ENCODE data around the gene CSPG4.

Gene CSPG4

DNA sequence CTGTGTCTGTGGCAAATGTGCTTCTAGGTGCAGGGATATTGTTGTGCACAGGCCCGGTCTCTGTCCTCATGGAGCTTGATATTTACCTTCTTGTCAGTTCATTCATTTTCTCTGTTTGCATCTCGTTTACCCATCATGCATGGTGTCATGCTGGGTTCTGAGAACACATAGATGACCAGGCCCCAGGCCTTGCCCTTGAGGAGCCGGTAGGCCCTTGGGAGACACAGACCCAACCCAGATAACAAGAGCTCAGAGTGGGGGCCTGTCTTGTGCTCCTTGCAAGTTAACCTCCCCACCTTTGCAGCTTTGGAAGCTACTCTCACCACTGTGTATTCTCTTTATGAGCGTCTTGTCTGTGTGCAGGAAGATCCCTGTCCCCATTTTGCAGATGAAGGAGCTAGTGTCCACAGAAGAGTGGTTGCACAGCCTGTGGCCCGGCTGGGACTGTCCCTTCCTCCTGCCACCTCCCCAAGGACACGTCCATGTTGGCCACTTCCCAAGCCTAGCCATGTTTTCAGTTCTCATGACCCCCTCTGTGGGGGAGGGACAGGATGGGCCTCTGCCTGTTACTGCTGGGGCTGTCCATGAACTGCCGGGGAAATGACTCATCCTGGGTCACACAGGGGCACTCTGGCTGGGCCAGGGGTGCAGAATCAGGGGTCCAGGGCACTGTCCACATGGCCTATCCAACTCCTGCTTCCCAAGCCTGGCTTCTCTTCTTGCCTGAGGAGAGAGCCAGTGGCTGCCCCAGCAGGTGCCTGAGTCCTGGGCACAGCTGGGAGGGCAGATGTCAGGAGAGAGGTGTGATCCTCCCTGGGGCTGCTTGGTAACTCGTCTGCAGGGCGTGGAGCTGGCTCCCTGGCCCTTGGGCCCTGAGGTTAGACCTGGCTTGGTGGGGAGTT is 61.5 kb downstream of the CSPG4 start:
- peaks cover 10% of the 10 kb centered on the region for H3K36me3 ChIP-seq
- TF ChIP-seq, protein P1, sequence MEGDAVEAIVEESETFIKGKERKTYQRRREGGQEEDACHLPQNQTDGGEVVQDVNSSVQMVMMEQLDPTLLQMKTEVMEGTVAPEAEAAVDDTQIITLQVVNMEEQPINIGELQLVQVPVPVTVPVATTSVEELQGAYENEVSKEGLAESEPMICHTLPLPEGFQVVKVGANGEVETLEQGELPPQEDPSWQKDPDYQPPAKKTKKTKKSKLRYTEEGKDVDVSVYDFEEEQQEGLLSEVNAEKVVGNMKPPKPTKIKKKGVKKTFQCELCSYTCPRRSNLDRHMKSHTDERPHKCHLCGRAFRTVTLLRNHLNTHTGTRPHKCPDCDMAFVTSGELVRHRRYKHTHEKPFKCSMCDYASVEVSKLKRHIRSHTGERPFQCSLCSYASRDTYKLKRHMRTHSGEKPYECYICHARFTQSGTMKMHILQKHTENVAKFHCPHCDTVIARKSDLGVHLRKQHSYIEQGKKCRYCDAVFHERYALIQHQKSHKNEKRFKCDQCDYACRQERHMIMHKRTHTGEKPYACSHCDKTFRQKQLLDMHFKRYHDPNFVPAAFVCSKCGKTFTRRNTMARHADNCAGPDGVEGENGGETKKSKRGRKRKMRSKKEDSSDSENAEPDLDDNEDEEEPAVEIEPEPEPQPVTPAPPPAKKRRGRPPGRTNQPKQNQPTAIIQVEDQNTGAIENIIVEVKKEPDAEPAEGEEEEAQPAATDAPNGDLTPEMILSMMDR (IDR thresholded peaks at IDR 0.05; ENCODE audit: low read depth, low read length), result no peak
- H3K27me3 ChIP-seq (ENCODE audit: insufficient read depth, low read depth, severe bottlenecking), result no peaks in the 10 kb centered on the region
- H3K27ac ChIP-seq, result no peak overlapping the region
- no peak for DNase-seq
- H3K9me3 ChIP-seq (ENCODE audit: severe bottlenecking), result no peaks in the 10 kb centered on the region
- H3K4me3 ChIP-seq (ENCODE audit: low read depth, low read length), result no peak overlapping the region

DNA sequence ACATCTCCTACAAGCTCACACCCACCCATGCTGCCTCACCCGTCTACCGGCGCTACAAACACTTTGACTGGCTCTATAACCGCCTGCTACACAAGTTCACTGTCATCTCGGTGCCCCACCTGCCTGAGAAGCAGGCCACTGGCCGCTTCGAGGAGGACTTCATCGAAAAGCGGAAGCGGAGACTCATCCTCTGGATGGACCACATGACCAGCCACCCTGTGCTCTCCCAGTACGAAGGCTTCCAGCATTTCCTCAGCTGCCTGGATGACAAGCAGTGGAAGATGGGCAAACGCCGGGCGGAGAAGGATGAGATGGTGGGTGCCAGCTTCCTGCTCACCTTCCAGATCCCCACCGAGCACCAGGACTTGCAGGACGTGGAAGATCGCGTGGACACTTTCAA is 62.8 kb downstream of the CSPG4 start:
- no peak overlapping the region for H3K4me3 ChIP-seq (ENCODE audit: low read depth, low read length)
- H3K27me3 ChIP-seq (ENCODE audit: insufficient read depth, low read depth, severe bottlenecking), result no peaks in the 10 kb centered on the region
- TF ChIP-seq, protein P1 (IDR thresholded peaks at IDR 0.05; ENCODE audit: low read depth, low read length), result no peak
- H3K9me3 ChIP-seq (ENCODE audit: severe bottlenecking), result no peaks in the 10 kb centered on the region
- DNase-seq, result no peak
- no peak overlapping the region for H3K27ac ChIP-seq
- H3K36me3 ChIP-seq, result peaks cover 10% of the 10 kb centered on the region

DNA sequence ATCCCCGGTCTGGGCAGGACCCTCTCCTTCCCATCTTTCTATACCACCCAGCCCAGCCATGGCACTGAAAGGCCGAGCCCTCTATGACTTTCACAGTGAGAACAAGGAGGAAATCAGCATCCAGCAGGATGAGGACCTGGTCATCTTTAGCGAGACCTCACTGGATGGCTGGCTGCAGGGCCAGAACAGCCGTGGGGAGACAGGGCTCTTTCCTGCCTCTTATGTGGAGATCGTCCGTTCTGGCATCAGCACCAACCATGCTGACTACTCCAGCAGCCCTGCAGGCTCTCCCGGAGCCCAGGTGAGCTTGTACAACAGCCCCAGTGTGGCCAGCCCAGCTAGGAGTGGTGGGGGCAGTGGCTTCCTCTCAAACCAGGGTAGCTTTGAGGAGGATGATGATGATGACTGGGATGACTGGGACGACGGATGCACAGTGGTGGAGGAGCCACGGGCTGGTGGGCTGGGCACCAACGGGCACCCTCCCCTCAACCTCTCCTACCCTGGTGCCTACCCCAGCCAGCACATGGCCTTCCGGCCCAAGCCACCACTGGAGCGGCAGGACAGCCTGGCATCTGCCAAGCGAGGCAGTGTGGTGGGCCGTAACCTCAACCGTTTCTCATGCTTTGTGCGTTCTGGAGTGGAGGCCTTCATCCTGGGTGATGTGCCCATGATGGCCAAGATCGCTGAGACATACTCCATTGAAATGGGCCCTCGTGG is 63.4 kb downstream of the CSPG4 start:
- Histone ChIP-seq H3K27ac (no peak overlapping the region), H3K36me3 (peaks cover 10% of the 10 kb centered on the region), H3K9me3 (ENCODE audit: severe bottlenecking) (no peaks in the 10 kb centered on the region), H3K27me3 (ENCODE audit: insufficient read depth, low read depth, severe bottlenecking) (no peaks in the 10 kb centered on the region), H3K4me3 (ENCODE audit: low read depth, low read length) (no peak overlapping the region)
- no peak for DNase-seq
- TF ChIP-seq, protein P1 (IDR thresholded peaks at IDR 0.05; ENCODE audit: low read depth, low read length), result no peak

DNA sequence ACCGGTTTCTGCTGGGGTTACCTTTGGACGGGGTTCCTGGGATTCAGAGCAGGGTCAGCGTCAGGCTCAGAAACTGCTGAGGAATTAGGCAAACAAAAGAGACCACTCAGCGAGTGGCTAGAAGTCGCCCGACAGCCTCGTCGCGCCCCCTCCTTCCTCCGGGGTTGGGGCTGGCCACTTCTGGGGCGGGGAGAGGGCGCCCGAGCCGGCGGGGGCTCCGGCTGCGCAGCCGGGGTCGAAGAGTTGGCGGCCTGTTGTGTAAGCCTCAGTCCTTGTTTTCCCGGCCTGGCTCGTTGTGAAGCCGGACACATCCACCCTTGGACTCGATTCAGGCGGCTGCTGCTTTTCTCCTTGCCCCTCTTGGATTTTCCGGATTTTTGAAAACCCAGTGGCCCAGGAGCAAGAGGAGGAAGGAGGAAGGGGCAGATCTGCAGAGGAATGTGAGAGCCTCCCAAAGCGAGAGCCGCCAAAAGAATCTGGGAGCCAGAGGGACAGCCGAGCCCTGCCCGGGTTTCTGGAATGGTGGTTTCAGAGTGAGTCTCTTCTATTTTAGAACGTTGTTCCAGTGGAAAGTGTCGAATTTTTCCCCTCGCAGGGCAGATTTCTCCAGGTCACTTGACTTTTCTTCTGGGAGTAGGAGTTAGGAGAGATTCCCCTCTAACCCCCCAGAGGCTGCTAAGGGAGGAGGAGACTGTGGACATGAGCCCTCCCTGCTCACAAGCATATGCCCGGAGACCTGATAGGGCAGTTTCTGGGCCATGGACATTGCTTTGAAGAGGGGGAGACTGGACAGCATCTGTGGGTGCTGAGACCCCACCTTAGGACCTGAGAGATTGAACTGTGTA is 64.3 kb downstream of the CSPG4 start:
- peak; percentile 30 for DNase-seq
- Histone ChIP-seq H3K9me3 (ENCODE audit: severe bottlenecking) (no peaks in the 10 kb centered on the region), H3K27me3 (ENCODE audit: insufficient read depth, low read depth, severe bottlenecking) (no peaks in the 10 kb centered on the region), H3K36me3 (peaks cover 10% of the 10 kb centered on the region), H3K4me3 (ENCODE audit: low read depth, low read length) (peak overlapping the region; percentile 87), H3K27ac (peak overlapping the region; percentile 67)
- TF ChIP-seq, protein P1 (IDR thresholded peaks at IDR 0.05; ENCODE audit: low read depth, low read length), result no peak

DNA sequence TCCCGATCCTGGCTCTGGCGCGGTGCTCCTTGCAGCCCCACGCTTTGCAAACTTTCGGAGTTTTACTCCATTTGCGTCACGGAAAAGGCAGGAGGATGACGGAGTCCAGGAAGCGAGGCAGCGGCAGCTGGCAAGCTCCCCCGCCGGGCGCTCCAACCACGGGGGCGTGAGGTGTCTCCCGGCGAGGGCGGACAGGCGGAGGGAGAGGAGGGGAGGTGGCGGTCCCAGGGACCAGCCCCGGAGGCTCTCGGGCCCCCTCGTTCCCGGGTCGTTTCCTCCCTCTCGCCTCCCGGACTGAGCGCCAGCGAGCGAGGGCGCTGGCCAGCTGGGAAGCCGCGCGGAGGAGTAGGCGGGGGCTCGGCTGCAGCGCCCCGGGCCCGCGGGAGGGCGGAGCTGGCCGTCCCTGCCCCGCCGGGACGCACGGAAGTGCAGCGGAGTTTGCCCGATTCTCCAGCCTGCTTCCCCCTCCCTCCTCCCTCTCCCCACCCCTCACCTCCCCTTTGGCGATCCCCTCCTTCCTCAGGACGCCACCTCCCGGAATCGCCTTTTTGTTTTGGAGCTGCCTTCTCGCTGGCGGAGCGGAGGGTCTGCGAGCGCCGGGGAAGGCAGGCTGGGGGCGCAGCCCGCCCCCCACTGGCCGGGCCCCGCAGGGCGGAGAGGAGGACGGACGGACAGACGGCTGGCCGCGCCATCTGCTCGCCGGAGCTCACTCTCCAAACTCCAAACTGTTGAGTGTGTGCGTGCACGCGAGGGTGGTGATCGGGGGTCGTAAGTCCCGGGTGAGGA is 65.1 kb downstream of the CSPG4 start, which contains the start of gene SNX33:
SNX33 (plus strand) TSS at position 543 of the 786 bp plus-strand sequence. CDS start 1,191 bp downstream, outside the sequence.
- H3K9me3 ChIP-seq (ENCODE audit: severe bottlenecking), result no peaks in the 10 kb centered on the region
- peak; percentile 79 for DNase-seq
- H3K36me3 ChIP-seq, result peaks cover 10% of the 10 kb centered on the region
- H3K27ac ChIP-seq, result peak within 1 kb of the TSS; percentile 67
- peak within 1 kb of the TSS; percentile 87 for H3K4me3 ChIP-seq (ENCODE audit: low read depth, low read length)
- TF ChIP-seq, protein P1 (IDR thresholded peaks at IDR 0.05; ENCODE audit: low read depth, low read length), result peak; percentile 65
- no peaks in the 10 kb centered on the region for H3K27me3 ChIP-seq (ENCODE audit: insufficient read depth, low read depth, severe bottlenecking)
